Right lobe of liver (tissue), 6 donors: ENCODE measurements around the gene SP6. TPM values are rescaled to one million over a fixed set of nuclear protein-coding genes. Genes with fewer than 3 reads are reported as not detected.

Experiments used
- ATAC-seq, 4 donors: fragments of 200-7000 bp; cut with Tn5 transposase; one replicate each; pipeline ENCODE4 v1.9.1; 2020; ENCODE audit warnings: mild to moderate bottlenecking in 4 of 4, moderate library complexity in 4 of 4
- DNase-seq, 3 donors: peaks; one replicate each; pipeline ENCODE4 v3.0.0-alpha.2; 2020
- H3K27ac ChIP-seq, 3 donors: fragments of 200-600 bp; one replicate each; pipeline ENCODE4 v1.8.0; 2022
- H3K27me3 ChIP-seq, 2 donors: fragments of 200-600 bp; one replicate each; pipeline ENCODE4 v1.8.0; 2022
- H3K36me3 ChIP-seq, 4 donors: fragments of 200-600 bp; sonication (generic) in 1 of 4; one replicate each; pipeline versions ENCODE4 v1.5.1 to v1.8.0; 2017 to 2022; ENCODE audit warnings: control low read depth in 1 of 4
- H3K4me1 ChIP-seq, 4 donors: fragments of 200-600 bp; sonication (generic) in 1 of 4; one replicate each; pipeline versions ENCODE4 v1.5.1 to v1.8.0; 2017 to 2022; ENCODE audit warnings: control low read depth in 1 of 4
- H3K4me3 ChIP-seq, 3 donors: fragments of 200-600 bp; one replicate each; pipeline ENCODE4 v1.8.0; 2022
- H3K9me3 ChIP-seq, 4 donors: fragments of 200-600 bp; sonication (generic) in 1 of 4; one replicate each; pipeline versions ENCODE4 v1.5.1 to v1.8.0; 2017 to 2022; ENCODE audit warnings: control low read depth in 1 of 4
- POLR2A ChIP-seq: fragments of 450-650 bp; IDR thresholded peaks from one replicate; pipeline ENCODE4 v1.6.1; 2017; ENCODE audit warnings: antibody characterized with exemption, mild to moderate bottlenecking
- WGBS: methylation state at CpG from one replicate; pipeline ENCODE4 v1.1.6; 2018; ENCODE audit warnings: low coverage, low lambda C conversion rate; ENCODE audit not compliant: insufficient coverage; ENCODE audit errors: missing lambda C conversion rate; 5-methylcytosine and 5-hydroxymethylcytosine counted together
- intact Hi-C, 2 donors: fragments of 100-400 bp; cut with DNase I; formaldehyde crosslinking; loops; one replicate each; pipeline versions ENCODE4 v1.11.2 to v1.14.1; 2022
- total RNA-seq, 6 experiments: library from RNA; depleted of rRNA in 2 of 6; stranded (reverse); fragments of >200 nt in 2 of 6; fragmentation: NEBNext Ultra II Directional in 3 of 6; extraction: Animal tissue kit (Norgen Biotek cat#: 25700) in 3 of 6; gene quantifications; one replicate each; pipeline versions ENCODE4 v1.1.0 to v1.2.4, GENCODE V29; 2016 to 2023
- TF ChIP-seq, protein P1 (sequence below), 4 donors: fragments of 200-600 bp in 3 of 4; fragments of 450-650 bp in 1 of 4; IDR thresholded peaks; one replicate each; pipeline versions ENCODE4 v1.5.1 to v1.8.0; 2016 to 2022; ENCODE audit warnings: antibody characterized with exemption in 4 of 4, mild to moderate bottlenecking in 2 of 4
- donor health status: DM: no; HTN: yes; CAD: no.
- donor health status: DM: no; HTN: no; CAD: no.
- donor health status: DM: no; HTN: no; CAD: no.
- donor health status: DM: no; HTN: yes; CAD: no.
- donor health status: DM: no; HTN: yes; CAD: no.

SP6 gene
- total RNA-seq, 6 experiments from 2014 or later: 0.09 to 0.12 (median 0.11) TPM; not detected in 3

DNA sequence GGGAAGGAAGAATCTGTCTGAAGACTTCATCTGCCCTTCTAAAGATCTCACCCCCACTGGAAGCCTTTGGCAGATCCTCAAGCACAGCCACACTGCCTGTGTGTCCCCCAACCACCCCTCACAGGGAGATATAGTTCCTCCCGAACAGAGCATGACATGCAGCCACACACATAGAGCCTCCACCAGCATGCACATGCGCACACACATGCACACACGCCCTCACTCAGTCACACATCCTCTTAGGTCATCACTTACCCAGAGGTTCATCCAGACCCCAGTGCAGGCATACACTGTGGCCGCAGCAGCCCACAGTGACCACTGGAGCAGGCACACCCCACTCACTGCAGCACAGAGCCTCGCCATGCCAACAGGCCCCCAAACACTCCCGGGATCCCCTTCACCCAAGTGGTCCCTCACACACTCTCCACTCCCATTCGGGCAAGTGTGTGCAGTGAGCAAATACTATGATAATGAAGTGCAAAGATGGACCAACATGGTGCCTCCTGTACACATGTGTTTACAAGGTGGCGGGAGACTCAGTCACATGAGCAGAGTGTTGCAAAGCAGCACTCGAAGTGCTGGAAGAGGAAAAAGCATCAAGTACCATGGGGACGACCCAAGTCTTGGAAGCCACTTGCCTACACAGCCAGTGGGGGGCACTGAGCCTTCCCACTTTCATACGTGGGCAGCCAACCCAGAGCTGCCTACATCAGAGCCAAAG is 17.0 kb upstream of the SP6 start:
- DNase-seq (no peak), ATAC-seq (no peak)
- H3K4me3 ChIP-seq: no peak overlapping the region
- H3K9me3 ChIP-seq: no peaks in the 10 kb centered on the region
- H3K27me3 ChIP-seq: no peaks in the 10 kb centered on the region
- TF ChIP-seq POLR2A: no peak
- TF ChIP-seq, protein P1, sequence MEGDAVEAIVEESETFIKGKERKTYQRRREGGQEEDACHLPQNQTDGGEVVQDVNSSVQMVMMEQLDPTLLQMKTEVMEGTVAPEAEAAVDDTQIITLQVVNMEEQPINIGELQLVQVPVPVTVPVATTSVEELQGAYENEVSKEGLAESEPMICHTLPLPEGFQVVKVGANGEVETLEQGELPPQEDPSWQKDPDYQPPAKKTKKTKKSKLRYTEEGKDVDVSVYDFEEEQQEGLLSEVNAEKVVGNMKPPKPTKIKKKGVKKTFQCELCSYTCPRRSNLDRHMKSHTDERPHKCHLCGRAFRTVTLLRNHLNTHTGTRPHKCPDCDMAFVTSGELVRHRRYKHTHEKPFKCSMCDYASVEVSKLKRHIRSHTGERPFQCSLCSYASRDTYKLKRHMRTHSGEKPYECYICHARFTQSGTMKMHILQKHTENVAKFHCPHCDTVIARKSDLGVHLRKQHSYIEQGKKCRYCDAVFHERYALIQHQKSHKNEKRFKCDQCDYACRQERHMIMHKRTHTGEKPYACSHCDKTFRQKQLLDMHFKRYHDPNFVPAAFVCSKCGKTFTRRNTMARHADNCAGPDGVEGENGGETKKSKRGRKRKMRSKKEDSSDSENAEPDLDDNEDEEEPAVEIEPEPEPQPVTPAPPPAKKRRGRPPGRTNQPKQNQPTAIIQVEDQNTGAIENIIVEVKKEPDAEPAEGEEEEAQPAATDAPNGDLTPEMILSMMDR (IDR thresholded peaks at IDR 0.05): no peak
- 79% methylated on average over 8 of the region's 11 CpGs for WGBS
- H3K27ac ChIP-seq: no peak overlapping the region
- intact Hi-C loops: no loop called here
- no peaks in the 10 kb centered on the region for H3K36me3 ChIP-seq
- no peaks in the 10 kb centered on the region for H3K4me1 ChIP-seq

GRCh38 chr17:47866941-47867340 is 16.0 kb upstream of the SP6 start:
- Histone ChIP-seq H3K4me1 (no peaks in the 10 kb centered on the region), H3K27me3 (no peaks in the 10 kb centered on the region), H3K36me3 (no peaks in the 10 kb centered on the region), H3K9me3 (no peaks in the 10 kb centered on the region), H3K4me3 (no peak overlapping the region), H3K27ac (no peak overlapping the region)
- TF ChIP-seq POLR2A: no peak
- TF ChIP-seq, protein P1 (IDR thresholded peaks at IDR 0.05): no peak
- 66% methylated on average over 10 of the region's 20 CpGs for WGBS
- DNase-seq: peak in 1 of 3 donors; percentile 31
- intact Hi-C loops: no loop called here
- ATAC-seq: no peak

DNA sequence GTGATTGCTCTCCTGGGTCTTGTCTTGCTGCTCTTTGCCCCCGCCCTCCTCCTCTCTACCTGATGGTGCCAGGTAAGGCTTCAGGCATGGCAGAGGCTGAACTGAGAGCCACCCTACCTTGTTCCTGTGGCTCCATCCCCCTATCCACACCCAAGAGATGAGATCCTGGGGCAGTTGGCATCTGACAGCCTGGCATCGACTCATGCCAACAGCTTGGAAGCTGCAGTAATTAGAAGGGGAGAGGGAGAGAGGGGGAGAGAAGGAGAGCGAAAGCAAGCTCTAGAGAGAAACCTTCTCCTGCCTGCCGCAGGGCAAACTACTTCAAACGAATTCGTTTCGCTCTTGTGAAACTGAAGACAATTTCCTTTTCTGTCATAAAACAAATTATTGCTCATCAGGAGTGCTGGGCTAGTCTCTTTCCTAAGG is 13.8 kb upstream of the SP6 start:
- ATAC-seq (no peak), DNase-seq (peak in 1 of 3 donors; percentile 27)
- Histone ChIP-seq H3K4me1 (no peaks in the 10 kb centered on the region), H3K4me3 (no peak overlapping the region), H3K27ac (no peak overlapping the region), H3K9me3 (no peaks in the 10 kb centered on the region), H3K36me3 (no peaks in the 10 kb centered on the region), H3K27me3 (no peaks in the 10 kb centered on the region)
- 57% methylated on average over 6 of the region's 7 CpGs for WGBS
- intact Hi-C loops: no loop called here
- TF ChIP-seq POLR2A: no peak
- TF ChIP-seq, protein P1 (IDR thresholded peaks at IDR 0.05): no peak

- ATAC-seq: peak in 1 of 4 donors; percentile 35
- WGBS: 62% methylated on average over 6 of the region's 7 CpGs
- intact Hi-C loops: no loop called here
- DNase-seq: peak in 1 of 3 donors; percentile 32
- no peaks in the 10 kb centered on the region for H3K4me1 ChIP-seq
- no peaks in the 10 kb centered on the region for H3K9me3 ChIP-seq
- TF ChIP-seq, protein P1 (IDR thresholded peaks at IDR 0.05): no peak
- TF ChIP-seq POLR2A: no peak
- no peak overlapping the region for H3K4me3 ChIP-seq
- H3K36me3 ChIP-seq: no peaks in the 10 kb centered on the region
- no peaks in the 10 kb centered on the region for H3K27me3 ChIP-seq
- no peak overlapping the region for H3K27ac ChIP-seq
Measured at GRCh38 chr17:47862621-47863440, 11.9 kb upstream of the SP6 start.
